ENCODE data around the gene SLC39A2. TPM values are rescaled to one million over a fixed set of nuclear protein-coding genes. Genes with fewer than 3 reads are reported as not detected.

Gene SLC39A2
- total and polyA plus RNA-seq, 9 of the 15 experiments (the other 6 are each of a cell fraction or from before 2014, with no cell fraction given) = 0.06 to 0.09 TPM; not detected in 7

DNA sequence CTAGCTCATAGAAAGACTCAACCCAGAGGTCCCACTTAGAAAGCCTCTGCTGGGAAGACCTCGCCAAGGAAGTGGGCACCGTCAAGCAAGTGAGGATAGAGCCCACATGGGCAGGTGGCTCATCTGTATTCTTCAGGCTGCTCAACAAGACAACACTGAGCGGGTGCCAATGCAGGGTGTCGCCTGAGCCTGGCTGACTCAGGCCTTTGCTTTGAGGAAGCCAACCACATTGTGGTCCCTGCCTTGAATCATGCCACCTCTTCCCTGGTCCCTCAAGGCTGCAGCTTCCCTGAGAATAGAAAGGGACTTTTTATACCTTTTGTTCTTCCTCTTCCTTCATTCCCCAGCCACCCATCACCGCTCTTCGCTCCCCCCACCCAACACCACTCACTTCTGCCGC, 37.7 kb downstream of the SLC39A2 start:
- Histone ChIP-seq H3K9me1 (ENCODE audit: control insufficient read depth, insufficient read depth, low read length) (no peaks in the 10 kb centered on the region), H3K4me3 (no peak overlapping the region), H3K27me3 (ENCODE audit: control insufficient read depth in 2 of 2, insufficient read depth in 2 of 2, low read length in 2 of 2) (no peaks in the 10 kb centered on the region), H3K79me2 (ENCODE audit: control insufficient read depth, insufficient read depth, low read length) (no peaks in the 10 kb centered on the region), H2AFZ (ENCODE audit: low read depth, low read length) (no peak overlapping the region), H3K36me3 (ENCODE audit: control insufficient read depth, insufficient read depth, low read length) (no peaks in the 10 kb centered on the region), H3K4me1 (replicated peaks in 1 of 2; ENCODE audit: control insufficient read depth in 2 of 2, insufficient read depth in 2 of 2, low read length in 2 of 2) (peaks cover 0 to 10% of the 10 kb centered on the region in 2 experiments; a peak in 3 of 5 replicates), H3K9ac (ENCODE audit: insufficient read depth in 1 of 2, low read depth in 2 of 2, low read length in 2 of 2) (no peak overlapping the region), H3K4me2 (ENCODE audit: insufficient read depth, low read length) (no peak overlapping the region), H4K20me1 (replicated peaks; ENCODE audit: control insufficient read depth, insufficient read depth, low read length) (no peaks in the 10 kb centered on the region), H3K9me3 (replicated peaks; ENCODE audit: control insufficient read depth, insufficient read depth, low read depth, low read length) (no peaks in the 10 kb centered on the region), H3K27ac (ENCODE audit: extremely low read depth, low read depth, low read length) (no peak overlapping the region)
- ChIA-PET CTCF (ENCODE audit: low intra/inter-chr PET ratio) (no interaction called here), POLR2A (interaction anchor here (0.6 to 1.0 kb wide), 4 partner anchors 10 to 64 kb away, joined by 3 to 4 read pairs (median 3); no protein-coding TSS in a partner anchor)
- BruUV-seq (replicated peaks) = no TSS peak
- intact Hi-C loops (cut with micrococcal nuclease) = loop anchor here (5.0 kb wide), 1 partner anchor 339 kb away; no protein-coding TSS in a partner anchor
- no peak for DNase-seq (ENCODE audit: extremely low read depth in 1 of 4, low spot score in 3 of 4)
- in situ Hi-C loops (cut with MboI) = no loop called here
- no peak for TF ChIP-seq NBN (IDR thresholded peaks at IDR 0.05; ENCODE audit: low read depth)
- no peak for TF ChIP-seq ARID2 (IDR thresholded peaks at IDR 0.05)
- TF ChIP-seq NFATC3 (IDR thresholded peaks at IDR 0.05) = no peak
- TF ChIP-seq TFAP4 (CRISPR knock-in tag; IDR thresholded peaks at IDR 0.05; ENCODE audit: borderline replicate concordance) = no peak
- no peak for TF ChIP-seq HDAC6 (IDR thresholded peaks at IDR 0.05; ENCODE audit: low read depth, low read length)
- no peak for TF ChIP-seq SREBF2 (CRISPR knock-in tag; IDR thresholded peaks at IDR 0.05)
- no peak for TF ChIP-seq AFF1 (IDR thresholded peaks at IDR 0.05; ENCODE audit: low read depth in 1 of 2, partially characterized antibody in 2 of 2)
- no peak for TF ChIP-seq TRIM25 (IDR thresholded peaks at IDR 0.05; ENCODE audit: borderline replicate concordance)
- TF ChIP-seq ZBTB8A (IDR thresholded peaks at IDR 0.05; ENCODE audit: partially characterized antibody) = no peak
- TF ChIP-seq CBFA2T2 (conservative IDR thresholded peaks at IDR 0.05) = no peak
- no peak for ATAC-seq
- no peak for FAIRE-seq
- WGBS (ENCODE audit: insufficient coverage, low coverage, missing lambda C conversion rate) = 72% methylated on average over 4 of the region's 7 CpGs

All from K562 (cell line).